HG03354 (cell line): ENCODE measurements around the gene ACAP1.
A peak's percentile ranks its signal among the peaks of the same experiment; 100 is the strongest.
"Not testable (repeated sequence)": the region's sequence is repeated elsewhere in the genome, so short reads cannot be mapped to it uniquely, and the experiment has no call there.

Experiments
- ATAC-seq: cut with Tn5 transposase; IDR thresholded peaks from one replicate; pipeline ENCODE4 v1.9.1; 2021; ENCODE audit warnings: mild to moderate bottlenecking; ENCODE audit not compliant: unreplicated experiment, poor library complexity, severe bottlenecking

Gene ACAP1

GRCh38 chr17:7351665-7352502, 15.6 kb downstream of the ACAP1 start, which contains the start of gene KCTD11:
TSS of gene KCTD11 (plus strand) at chr17:7352162.
- peak; percentile 66 for ATAC-seq

- no peak for ATAC-seq
Measured at GRCh38 chr17:7352503-7352889, 16.2 kb downstream of the ACAP1 start.

GRCh38 chr17:7352910-7353635, 16.7 kb downstream of the ACAP1 start:
- no peak for ATAC-seq

DNA sequence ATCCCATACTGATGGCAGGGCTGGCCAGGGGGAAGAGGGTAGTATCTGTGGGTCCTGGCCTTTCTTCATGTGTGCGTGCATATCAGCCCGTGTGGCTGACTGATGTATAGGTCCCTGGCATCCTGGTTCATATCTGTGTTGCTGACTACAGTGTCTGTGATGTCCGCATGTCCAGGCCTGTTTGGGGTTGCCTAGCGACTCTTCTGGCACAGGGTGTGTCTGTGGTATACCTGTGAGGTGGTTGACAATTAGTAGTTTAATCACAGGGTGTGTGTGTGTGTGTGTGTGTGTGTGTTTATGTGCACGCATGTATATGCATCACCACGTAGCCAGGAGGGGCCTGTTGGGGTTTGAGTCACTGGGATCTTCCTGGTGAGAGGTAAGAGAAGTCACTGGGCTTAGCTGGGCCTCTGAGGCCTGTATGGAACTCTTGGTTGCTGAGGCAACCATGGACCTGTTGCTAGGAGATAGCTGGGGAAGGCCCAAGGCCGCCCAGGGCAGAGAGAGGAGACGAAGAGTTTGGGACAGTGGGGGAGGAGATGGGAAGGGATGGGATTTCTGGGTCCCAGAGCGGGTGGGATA, 18.0 kb downstream of the ACAP1 start:
- ATAC-seq = no peak

GRCh38 chr17:7355053-7355452, 18.7 kb downstream of the ACAP1 start, which contains the start of gene TMEM95:
TSS of gene TMEM95 (plus strand) at chr17:7355156. CDS start at chr17:7355205, 49 bp downstream.
- no peak for ATAC-seq

DNA sequence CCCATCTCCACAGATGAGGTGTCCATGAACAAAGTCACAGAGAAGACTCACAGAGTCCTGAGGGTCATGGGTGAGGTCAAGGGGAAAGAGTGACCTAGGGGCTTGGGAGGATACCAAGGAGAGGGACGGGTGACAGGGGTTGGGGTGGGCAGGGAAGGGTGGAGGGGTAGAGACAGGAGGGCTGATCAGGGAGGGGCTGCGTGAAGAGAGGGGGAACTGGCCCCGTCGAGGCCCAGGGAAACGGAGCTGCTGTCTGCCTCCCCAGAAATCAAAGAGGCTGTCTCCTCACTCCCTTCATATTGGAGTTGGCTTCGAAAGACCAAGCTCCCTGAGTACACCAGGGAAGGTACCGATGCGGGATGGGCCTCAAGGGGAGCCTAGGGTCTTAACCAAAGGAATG, 19.2 kb downstream of the ACAP1 start:
- no peak for ATAC-seq

DNA sequence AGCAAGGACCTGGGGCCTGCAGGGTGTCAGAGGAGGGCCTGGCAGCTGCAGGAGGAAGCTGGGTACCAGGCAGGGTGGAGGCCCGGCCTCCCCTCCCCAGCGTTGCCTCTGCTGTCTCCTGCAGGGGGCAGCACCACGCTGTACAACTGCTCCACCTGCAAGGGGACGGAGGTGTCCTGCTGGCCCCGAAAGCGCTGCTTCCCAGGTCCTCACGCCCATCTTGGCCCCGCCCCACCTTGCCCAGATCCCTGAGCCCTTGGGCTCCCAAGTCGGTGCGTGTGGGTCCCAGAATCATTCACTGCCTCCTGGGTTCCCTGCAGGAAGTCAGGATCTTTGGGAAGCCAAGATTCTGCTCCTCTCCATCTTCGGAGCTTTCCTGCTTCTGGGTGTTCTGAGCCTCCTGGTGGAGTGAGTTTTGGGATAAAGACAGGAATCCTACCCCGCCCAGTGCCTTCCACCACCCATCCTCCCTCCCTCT, 19.8 kb downstream of the ACAP1 start:
- no peak for ATAC-seq

DNA sequence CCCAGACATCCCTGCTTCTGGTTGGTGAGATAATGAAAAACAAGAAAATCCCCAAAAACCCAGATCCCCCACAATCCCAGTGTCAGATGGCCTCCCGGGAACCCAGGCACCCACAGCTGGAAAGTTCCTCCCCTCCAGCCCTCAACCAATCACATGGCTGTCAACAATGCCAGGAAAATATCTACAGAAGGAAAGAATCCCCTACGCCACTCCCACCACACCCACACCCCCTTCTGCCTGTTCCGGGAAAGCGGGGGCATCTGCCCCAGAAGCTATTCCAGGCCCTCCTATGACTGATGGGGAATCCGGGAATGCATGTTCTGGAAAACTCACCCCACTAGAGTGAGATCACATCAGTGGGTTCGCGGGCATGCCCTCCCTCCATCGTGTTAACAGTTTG, 20.4 kb downstream of the ACAP1 start:
- no peak for ATAC-seq

GRCh38 chr17:7357381-7357780, 21.1 kb downstream of the ACAP1 start:
- no peak for ATAC-seq

DNA sequence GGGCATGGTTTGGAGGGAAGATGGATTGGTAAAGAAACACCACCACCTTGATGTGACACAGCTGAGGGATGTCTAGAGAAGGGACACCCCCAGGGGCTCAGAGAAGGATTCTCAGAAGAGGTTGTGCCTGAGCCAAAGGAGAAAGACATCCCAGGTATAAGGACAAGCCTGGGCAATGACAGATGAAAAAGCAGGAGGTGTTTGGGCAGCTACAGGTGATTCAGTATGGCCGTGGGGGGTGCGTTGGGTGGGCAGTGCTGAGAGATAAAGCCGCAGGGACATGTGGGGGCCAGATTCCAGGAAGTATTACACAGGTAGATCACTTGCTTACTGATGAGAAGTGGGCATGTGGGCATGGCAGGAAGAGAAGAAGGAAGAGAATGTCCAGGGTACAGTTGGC, 25.6 kb downstream of the ACAP1 start:
- ATAC-seq = no peak

GRCh38 chr17:7363311-7363710, 27.0 kb downstream of the ACAP1 start:
- ATAC-seq = no peak

DNA sequence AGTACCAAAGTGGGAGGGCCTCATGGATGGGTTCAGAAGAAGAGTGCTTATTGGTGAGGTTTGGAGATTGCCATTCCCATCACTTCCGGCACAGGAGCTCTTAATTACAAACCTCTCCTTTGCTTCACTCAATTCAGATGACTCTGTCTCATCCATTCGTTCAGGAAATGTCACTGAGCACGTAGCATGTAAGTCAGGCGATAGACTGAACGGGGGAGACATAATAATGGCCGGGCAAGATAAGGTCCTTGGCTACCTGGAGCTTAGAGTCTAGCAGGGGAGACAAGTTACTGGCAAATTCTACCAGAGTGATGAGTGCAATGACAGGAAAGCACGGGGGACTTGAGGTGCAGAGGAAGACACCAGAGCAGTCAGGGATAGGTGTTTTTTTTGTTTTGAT, 29.6 kb downstream of the ACAP1 start:
- ATAC-seq = not testable (repeated sequence)

- ATAC-seq = no peak
Measured at GRCh38 chr17:7367083-7367482, 30.8 kb downstream of the ACAP1 start.

GRCh38 chr17:7367918-7368598, 31.7 kb downstream of the ACAP1 start:
- no peak for ATAC-seq

DNA sequence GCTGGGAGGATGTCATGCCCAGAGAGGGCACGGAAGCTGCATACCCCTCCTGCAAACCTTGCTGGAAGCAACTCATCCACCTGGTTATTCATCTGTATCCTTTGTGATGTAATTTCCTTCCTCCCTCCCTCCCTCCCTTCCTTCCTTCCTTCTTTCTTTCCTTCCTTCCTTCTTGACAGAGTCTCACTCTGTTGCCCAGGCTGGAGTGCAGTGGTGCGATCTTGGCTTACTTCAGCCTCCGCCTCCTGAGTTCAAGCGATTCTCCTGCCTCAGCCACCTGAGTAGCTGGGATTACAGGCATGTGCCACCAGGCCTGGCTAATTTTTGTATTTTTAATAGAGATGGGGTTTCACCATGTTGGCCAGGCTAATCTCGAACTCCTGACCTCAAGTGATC, 32.3 kb downstream of the ACAP1 start:
- not testable (repeated sequence) for ATAC-seq

GRCh38 chr17:7369825-7370224, 33.5 kb downstream of the ACAP1 start:
- ATAC-seq = no peak

GRCh38 chr17:7370853-7371252, 34.5 kb downstream of the ACAP1 start:
- no peak for ATAC-seq

DNA sequence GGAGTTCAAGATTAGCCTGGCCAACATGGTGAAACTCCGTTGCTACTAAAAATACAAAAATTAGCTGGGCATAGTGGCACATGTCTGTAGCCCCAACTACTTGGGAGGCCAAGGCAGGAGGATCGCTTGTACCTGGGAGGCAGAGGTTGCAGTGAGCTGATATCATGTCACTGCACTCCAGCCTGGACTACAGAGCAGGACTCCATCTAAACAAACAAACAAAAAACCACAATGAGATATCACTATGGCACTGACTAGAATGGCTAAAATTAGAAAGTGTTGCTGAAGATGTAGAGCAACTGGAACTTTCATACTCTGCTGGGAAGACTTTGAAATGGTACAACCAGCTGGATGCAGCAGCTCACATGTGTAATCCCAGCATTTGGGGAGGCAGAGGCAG, 38.0 kb downstream of the ACAP1 start:
- ATAC-seq = no peak

DNA sequence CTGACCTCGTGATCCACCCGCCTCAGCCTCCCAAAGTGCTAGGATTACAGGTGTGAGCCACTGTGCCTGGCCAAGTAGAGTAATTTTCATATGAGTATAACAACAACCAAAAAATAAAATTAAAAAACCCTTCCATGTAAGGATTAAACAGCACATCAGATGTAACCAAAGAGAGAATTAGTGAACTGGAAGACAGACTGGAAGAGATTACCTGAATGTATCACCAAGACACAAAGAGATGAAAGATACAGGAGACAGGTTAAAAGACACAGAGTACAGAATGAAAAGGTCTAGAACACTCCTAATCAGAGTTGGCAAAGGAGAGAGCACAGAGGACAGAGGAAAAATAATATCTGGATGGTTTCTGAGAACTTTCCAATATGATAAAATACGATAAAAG, 42.8 kb downstream of the ACAP1 start:
- ATAC-seq = no peak

- no peak for ATAC-seq
Measured at GRCh38 chr17:7380321-7380720, 44.0 kb downstream of the ACAP1 start.
